ENCODE data around the gene GGT6.
"Not testable (repeated sequence)": the region's sequence is repeated elsewhere in the genome, so short reads cannot be mapped to it uniquely, and the experiment has no call there.

GGT6 gene

GRCh38 chr17:4592240-4593005, 32.0 kb upstream of the GGT6 start:
- no peak overlapping the region for H3K4me2 ChIP-seq (ENCODE audit: low read depth, low read length, poor library complexity, severe bottlenecking)
- no peaks in the 10 kb centered on the region for H3K27me3 ChIP-seq (ENCODE audit: insufficient read depth, low read length, poor library complexity, severe bottlenecking)
- H3K4me1 ChIP-seq (ENCODE audit: insufficient read depth, low read length, poor library complexity, severe bottlenecking), result no peaks in the 10 kb centered on the region
- no peak overlapping the region for H2AFZ ChIP-seq (ENCODE audit: low read length)
- no peaks in the 10 kb centered on the region for H3K79me2 ChIP-seq (ENCODE audit: insufficient read depth, low read length)
- TF ChIP-seq, protein P1, sequence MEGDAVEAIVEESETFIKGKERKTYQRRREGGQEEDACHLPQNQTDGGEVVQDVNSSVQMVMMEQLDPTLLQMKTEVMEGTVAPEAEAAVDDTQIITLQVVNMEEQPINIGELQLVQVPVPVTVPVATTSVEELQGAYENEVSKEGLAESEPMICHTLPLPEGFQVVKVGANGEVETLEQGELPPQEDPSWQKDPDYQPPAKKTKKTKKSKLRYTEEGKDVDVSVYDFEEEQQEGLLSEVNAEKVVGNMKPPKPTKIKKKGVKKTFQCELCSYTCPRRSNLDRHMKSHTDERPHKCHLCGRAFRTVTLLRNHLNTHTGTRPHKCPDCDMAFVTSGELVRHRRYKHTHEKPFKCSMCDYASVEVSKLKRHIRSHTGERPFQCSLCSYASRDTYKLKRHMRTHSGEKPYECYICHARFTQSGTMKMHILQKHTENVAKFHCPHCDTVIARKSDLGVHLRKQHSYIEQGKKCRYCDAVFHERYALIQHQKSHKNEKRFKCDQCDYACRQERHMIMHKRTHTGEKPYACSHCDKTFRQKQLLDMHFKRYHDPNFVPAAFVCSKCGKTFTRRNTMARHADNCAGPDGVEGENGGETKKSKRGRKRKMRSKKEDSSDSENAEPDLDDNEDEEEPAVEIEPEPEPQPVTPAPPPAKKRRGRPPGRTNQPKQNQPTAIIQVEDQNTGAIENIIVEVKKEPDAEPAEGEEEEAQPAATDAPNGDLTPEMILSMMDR (conservative IDR thresholded peaks at IDR 0.05; ENCODE audit: low read length), result no peak
- no peak for TF ChIP-seq EZH2phosphoT487 (IDR thresholded peaks at IDR 0.05; ENCODE audit: borderline replicate concordance)
- no peaks in the 10 kb centered on the region for H3F3A ChIP-seq (ENCODE audit: low read depth)
- H3K4me3 ChIP-seq (ENCODE audit: low read length, poor library complexity, severe bottlenecking), result no peak overlapping the region
- H3K9me2 ChIP-seq (replicated peaks; ENCODE audit: low read depth, low read length), result no peaks in the 10 kb centered on the region
- H4K20me1 ChIP-seq (ENCODE audit: insufficient read depth, low read length, poor library complexity, severe bottlenecking), result no peaks in the 10 kb centered on the region
- no peaks in the 10 kb centered on the region for H3K9me3 ChIP-seq (ENCODE audit: insufficient read depth, low read depth, low read length)
- no peaks in the 10 kb centered on the region for H3K36me3 ChIP-seq (ENCODE audit: insufficient read depth, low read length)
- no peak overlapping the region for H3K9ac ChIP-seq (ENCODE audit: low read depth, low read length, poor library complexity, severe bottlenecking)

DNA sequence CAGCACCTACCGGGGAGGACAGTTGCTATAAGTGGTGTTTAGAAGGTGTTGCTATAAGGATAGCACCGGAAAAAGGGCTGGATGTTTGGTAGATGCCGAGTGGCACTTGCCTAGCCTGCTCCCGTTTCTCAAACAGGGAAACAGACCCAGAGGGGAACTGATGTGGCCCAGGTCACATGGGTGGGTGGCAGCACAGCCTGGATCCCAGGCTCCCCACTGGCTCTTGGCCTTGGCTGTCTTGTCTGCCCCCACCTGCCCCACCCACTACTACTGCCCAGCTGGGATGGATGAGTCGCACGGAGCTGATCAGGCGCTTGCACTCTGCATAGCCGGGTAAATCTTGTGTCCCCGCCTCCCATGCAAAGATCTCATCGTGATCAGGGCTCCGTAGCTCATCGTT, 31.2 kb upstream of the GGT6 start:
- no peaks in the 10 kb centered on the region for H3K9me3 ChIP-seq (ENCODE audit: insufficient read depth, low read depth, low read length)
- no peaks in the 10 kb centered on the region for H4K20me1 ChIP-seq (ENCODE audit: insufficient read depth, low read length, poor library complexity, severe bottlenecking)
- TF ChIP-seq EZH2phosphoT487 (IDR thresholded peaks at IDR 0.05; ENCODE audit: borderline replicate concordance), result no peak
- TF ChIP-seq, protein P1 (conservative IDR thresholded peaks at IDR 0.05; ENCODE audit: low read length), result no peak
- no peak overlapping the region for H3K9ac ChIP-seq (ENCODE audit: low read depth, low read length, poor library complexity, severe bottlenecking)
- H3K4me1 ChIP-seq (ENCODE audit: insufficient read depth, low read length, poor library complexity, severe bottlenecking), result no peaks in the 10 kb centered on the region
- no peak overlapping the region; the same call in 1 of the 2 replicates for H2AFZ ChIP-seq (ENCODE audit: low read length)
- H3K36me3 ChIP-seq (ENCODE audit: insufficient read depth, low read length), result no peaks in the 10 kb centered on the region
- H3K4me2 ChIP-seq (ENCODE audit: low read depth, low read length, poor library complexity, severe bottlenecking), result no peak overlapping the region
- H3K79me2 ChIP-seq (ENCODE audit: insufficient read depth, low read length), result no peaks in the 10 kb centered on the region
- H3K27me3 ChIP-seq (ENCODE audit: insufficient read depth, low read length, poor library complexity, severe bottlenecking), result no peaks in the 10 kb centered on the region
- no peaks in the 10 kb centered on the region for H3K9me2 ChIP-seq (replicated peaks; ENCODE audit: low read depth, low read length)
- H3K4me3 ChIP-seq (ENCODE audit: low read length, poor library complexity, severe bottlenecking), result no peak overlapping the region
- H3F3A ChIP-seq (ENCODE audit: low read depth), result no peaks in the 10 kb centered on the region

DNA sequence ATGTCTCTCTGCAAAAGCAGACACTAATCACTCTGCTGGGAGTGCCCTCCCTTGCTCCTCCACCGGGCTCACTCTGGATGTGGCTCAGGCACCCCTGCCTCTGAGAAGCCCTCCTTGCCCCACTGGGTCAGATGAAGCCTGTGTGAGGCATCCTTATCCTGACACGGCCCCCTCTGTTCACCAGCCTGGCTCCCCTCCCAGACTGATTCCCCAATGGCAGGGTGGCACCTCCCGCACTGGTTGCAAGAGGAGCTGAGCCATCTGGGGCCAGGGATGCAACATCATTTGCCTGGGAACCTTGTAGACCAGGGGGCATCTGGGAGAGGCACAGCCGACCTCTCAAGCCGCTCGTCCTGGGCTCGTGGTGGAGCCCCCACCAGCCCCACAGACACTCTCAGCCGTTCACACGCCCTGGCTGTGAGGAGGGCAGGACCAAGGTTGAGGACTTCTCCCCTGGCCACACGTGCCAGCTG, 30.6 kb upstream of the GGT6 start:
- Histone ChIP-seq H3K36me3 (ENCODE audit: insufficient read depth, low read length) (no peaks in the 10 kb centered on the region), H2AFZ (ENCODE audit: low read length) (no peak overlapping the region), H4K20me1 (ENCODE audit: insufficient read depth, low read length, poor library complexity, severe bottlenecking) (no peaks in the 10 kb centered on the region), H3K79me2 (ENCODE audit: insufficient read depth, low read length) (no peaks in the 10 kb centered on the region), H3K9ac (ENCODE audit: low read depth, low read length, poor library complexity, severe bottlenecking) (no peak overlapping the region), H3K27me3 (ENCODE audit: insufficient read depth, low read length, poor library complexity, severe bottlenecking) (no peaks in the 10 kb centered on the region), H3K9me3 (ENCODE audit: insufficient read depth, low read depth, low read length) (no peaks in the 10 kb centered on the region), H3K4me3 (ENCODE audit: low read length, poor library complexity, severe bottlenecking) (no peak overlapping the region), H3K4me2 (ENCODE audit: low read depth, low read length, poor library complexity, severe bottlenecking) (no peak overlapping the region), H3K4me1 (ENCODE audit: insufficient read depth, low read length, poor library complexity, severe bottlenecking) (no peaks in the 10 kb centered on the region), H3F3A (ENCODE audit: low read depth) (no peaks in the 10 kb centered on the region), H3K9me2 (replicated peaks; ENCODE audit: low read depth, low read length) (no peaks in the 10 kb centered on the region)
- TF ChIP-seq, protein P1 (conservative IDR thresholded peaks at IDR 0.05; ENCODE audit: low read length), result no peak
- no peak for TF ChIP-seq EZH2phosphoT487 (IDR thresholded peaks at IDR 0.05; ENCODE audit: borderline replicate concordance)

DNA sequence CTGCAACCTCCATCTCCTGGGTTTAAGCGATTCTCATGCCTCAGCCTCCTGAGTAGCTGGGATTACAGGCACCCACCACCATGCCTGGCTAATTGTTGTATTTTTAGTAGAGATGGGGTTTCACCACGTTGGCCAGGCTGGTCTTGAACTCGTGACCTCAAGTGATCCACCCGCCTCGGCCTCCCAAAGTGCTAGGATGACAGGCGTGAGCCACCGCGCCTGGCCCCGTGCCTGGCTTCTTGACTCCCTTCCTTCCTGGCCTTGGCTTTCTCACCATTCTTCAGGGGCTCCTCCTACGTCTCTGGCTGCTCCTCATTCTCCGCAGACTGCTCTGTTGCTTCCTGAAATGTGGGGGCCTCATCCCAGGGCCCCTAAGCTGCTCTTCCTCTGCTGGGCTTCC, 29.7 kb upstream of the GGT6 start:
- H3K4me1 ChIP-seq (ENCODE audit: insufficient read depth, low read length, poor library complexity, severe bottlenecking); H4K20me1 ChIP-seq (ENCODE audit: insufficient read depth, low read length, poor library complexity, severe bottlenecking); H3K9ac ChIP-seq (ENCODE audit: low read depth, low read length, poor library complexity, severe bottlenecking); H3K4me3 ChIP-seq (ENCODE audit: low read length, poor library complexity, severe bottlenecking); H3K9me2 ChIP-seq (replicated peaks; ENCODE audit: low read depth, low read length); H3K27me3 ChIP-seq (ENCODE audit: insufficient read depth, low read length, poor library complexity, severe bottlenecking); H2AFZ ChIP-seq (ENCODE audit: low read length); H3F3A ChIP-seq (ENCODE audit: low read depth); H3K4me2 ChIP-seq (ENCODE audit: low read depth, low read length, poor library complexity, severe bottlenecking); H3K36me3 ChIP-seq (ENCODE audit: insufficient read depth, low read length); H3K9me3 ChIP-seq (ENCODE audit: insufficient read depth, low read depth, low read length); H3K79me2 ChIP-seq (ENCODE audit: insufficient read depth, low read length): not testable (repeated sequence)
